Measurements from ENCODE around the gene RSRP1.
"Not testable (repeated sequence)": the region's sequence is repeated elsewhere in the genome, so short reads cannot be mapped to it uniquely, and the experiment has no call there.

Gene RSRP1, protein sequence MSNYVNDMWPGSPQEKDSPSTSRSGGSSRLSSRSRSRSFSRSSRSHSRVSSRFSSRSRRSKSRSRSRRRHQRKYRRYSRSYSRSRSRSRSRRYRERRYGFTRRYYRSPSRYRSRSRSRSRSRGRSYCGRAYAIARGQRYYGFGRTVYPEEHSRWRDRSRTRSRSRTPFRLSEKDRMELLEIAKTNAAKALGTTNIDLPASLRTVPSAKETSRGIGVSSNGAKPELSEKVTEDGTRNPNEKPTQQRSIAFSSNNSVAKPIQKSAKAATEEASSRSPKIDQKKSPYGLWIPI

DNA sequence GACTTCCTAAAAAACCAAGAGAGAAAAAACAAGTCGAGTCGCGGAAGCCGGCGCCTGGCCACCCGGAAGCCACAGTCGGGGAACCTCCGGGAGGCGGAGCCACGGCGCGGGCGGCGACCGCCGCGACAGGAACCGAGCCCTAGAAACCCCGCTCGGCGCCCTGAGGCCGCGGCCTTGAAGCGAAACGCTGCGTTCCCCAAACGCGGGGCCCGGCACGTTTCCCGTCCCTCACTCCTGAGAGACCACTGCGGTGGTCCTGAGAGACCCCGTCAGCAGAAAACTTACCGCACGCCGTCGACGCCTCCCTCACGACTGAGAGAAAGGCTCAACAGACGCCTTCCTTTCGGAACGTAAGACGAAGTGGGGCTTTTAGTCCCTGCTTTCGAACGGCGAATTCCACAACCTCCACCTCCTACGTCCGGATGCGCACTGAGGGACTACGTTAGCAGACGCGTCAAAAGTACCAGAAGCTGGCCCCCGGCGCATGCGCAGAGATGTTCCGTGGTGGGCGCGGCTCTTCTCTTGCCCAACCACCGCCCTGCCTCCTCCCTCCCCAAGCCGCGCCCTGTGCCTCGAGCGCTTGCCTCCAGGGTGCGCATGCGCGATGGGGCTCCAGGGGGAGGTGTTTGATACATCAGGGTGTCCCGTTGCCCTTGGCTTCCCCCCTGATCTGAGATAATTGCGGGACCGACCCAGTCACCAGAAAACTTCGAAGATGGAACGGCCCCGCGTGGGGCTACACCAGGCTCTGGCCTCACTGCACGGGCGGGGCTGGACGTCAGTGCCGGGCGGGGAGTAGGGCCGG lies at the start of gene RSRP1:
RSRP1 (minus strand) TSS at position 431 of the 805 bp plus-strand sequence. CDS start 491 bp downstream, outside the sequence.
- peak; percentile 99 for DNase-seq (ENCODE audit: low read depth)

DNA sequence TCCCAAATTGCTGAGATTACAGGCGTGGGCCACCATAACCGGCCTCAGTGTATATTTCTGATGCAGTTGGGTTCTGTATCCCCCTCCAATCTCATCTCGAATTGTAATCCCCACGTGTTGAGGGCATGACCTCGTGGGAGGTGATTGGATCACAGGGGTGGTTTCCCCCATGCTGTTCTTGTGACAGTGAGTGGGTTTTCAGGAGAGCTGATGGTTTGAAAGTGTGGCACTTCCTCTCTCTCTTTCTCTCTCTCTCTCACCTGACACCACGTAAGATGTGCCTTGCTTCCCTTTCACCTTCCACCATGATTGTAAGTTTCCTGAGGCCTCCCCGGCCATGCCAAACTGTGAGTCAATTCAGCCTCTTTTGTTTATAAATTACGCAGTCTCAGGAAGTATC lies 49.2 kb upstream of the RSRP1 start:
- not testable (repeated sequence) for DNase-seq (ENCODE audit: low read depth)

DNA sequence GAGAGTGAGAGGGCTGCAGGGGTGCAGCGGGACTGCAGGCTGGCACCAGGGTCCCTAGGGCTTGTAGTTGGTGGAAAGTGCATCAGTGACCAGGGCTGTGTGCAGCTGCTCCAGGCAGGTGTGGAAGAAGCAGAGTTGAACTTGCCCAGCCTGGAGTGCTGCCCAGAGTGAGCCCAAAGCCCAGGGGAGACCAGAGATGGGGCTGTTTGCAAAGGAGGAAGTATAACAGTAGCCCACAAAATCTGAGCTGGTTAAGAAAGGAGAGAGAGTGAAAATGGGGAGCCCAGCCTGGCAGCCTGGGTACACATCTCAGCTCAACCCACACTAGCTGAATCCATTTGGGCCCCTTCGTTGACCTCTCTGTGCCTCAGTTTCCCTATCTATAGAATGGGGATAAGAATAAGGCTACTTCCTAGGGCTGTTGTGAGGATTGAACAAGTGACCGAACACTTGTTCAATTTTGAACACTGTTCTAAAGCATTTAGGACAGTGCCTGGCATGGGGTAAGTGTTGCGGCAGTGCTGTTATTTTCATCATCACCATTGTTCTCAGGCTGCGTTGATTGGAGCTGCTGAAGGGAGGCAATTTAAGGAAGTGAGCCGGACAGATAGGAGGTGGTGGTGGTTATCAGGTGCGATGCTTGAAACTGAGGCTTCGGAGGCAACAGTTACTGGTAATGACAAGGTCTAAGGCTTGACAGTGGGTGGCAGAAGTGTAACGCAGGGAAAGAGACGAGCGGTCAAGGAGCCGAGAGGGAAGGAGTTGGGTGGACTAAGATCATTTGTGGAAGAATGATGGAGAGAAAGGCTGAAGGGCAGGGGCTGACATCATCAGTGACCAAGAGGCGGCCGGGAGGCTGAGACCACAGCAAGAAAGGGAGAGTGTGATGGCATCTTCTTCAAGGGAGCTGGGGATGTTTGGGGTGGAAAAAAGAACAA lies 47.9 kb upstream of the RSRP1 start:
- DNase-seq (ENCODE audit: low read depth), result not testable (repeated sequence)

DNA sequence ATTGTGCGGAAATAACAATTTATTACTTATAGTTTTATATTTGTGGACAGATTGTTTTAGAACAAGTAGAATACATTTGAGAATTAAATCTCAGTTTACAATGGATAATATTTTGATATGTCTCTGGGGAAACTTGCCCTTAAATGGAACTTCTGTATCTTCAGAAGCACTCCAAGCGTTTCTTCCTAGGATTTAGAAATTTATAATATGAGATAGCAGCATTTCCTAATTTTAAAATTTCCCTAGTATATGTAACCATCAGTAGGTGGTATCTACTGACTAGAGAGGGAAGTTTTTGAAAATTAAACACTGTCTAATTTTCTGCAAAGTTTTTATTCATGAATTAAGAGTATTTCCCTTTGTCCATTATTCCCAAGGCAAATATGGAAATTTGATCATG lies 46.2 kb upstream of the RSRP1 start:
- not testable (repeated sequence) for DNase-seq (ENCODE audit: low read depth)

DNA sequence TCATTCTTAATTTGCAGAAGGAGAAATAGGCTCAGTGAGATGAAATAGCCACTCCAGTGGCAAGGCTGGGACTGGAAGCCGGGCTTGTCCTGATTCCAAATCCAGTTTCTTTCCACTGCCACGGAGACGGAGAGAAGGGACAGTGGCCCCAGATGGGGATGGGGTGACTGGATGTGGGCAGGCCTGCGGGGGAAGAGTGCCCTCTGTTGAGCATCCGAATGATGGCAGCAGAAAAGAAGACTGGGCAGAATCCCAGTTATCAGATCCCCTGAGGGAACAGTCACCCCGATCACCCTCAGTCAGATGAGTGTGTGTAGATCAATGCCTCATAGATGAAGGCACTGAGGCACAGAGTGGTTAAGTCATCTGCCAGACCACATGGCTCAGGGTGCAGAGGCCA lies 42.8 kb upstream of the RSRP1 start:
- not testable (repeated sequence) for DNase-seq (ENCODE audit: low read depth)

DNA sequence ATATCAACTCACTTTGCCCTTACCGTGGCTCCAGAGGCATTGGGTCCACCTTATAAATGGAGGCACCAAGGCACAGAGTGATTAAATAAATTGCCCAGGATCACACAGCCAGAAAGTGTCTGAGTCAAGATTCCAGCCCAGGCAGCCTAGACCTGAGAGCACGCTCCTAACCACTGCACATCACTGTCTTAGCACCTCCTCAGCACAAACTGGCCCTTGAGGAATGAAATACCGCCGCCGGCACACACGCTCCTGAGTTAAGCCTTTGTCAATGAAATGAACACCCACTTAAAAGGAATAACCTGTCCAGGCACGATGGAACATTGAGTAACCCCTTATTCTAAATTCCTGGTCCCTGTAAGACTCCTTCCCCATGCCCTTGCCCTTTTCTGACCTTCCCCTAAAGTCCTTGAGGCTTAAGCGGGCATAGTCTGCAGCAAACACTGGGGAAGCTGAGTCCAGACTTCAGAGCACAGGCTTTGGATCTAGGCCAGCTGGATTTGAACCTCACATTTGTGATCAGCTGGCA lies 41.4 kb upstream of the RSRP1 start:
- not testable (repeated sequence) for DNase-seq (ENCODE audit: low read depth)

DNA sequence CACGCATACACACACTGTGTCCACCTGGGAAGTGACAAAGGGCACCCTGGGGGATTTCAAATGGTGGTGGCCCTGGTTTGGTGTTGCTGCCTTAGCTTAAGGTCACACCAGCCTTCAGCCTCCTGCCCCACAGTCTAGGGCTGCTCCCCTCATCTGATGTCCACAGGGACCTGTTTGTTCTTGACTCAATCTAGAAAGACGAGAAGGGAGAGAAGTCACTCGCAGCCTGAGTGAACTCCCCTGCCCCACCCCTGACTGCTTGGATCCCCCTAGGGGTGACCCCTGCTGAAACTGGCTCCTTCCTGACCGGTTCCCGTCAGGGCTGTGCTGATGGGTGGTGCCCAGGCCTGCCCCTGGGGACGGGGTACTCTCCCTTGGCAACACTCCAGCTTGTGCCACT lies 39.9 kb upstream of the RSRP1 start:
- DNase-seq (ENCODE audit: low read depth), result not testable (repeated sequence)

DNA sequence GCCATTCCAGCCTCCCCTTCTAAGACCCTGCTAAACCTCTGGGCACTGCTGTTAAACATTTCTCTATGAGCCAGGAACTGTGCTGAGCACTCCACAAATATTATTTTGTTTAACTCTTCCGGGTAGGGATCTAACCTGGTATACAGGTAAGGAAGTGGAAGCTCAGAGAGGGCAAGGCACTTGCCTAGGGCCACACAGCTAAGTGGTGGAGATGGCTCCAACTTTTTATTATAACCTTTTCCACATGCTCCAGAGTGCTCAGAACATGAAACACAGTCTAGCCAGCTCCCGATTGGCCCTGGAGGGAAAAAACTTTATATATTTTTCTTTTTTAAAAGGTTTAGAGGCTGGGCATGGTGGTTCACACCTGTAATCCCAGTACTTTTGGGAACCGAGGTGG lies 38.6 kb upstream of the RSRP1 start:
- not testable (repeated sequence) for DNase-seq (ENCODE audit: low read depth)

DNA sequence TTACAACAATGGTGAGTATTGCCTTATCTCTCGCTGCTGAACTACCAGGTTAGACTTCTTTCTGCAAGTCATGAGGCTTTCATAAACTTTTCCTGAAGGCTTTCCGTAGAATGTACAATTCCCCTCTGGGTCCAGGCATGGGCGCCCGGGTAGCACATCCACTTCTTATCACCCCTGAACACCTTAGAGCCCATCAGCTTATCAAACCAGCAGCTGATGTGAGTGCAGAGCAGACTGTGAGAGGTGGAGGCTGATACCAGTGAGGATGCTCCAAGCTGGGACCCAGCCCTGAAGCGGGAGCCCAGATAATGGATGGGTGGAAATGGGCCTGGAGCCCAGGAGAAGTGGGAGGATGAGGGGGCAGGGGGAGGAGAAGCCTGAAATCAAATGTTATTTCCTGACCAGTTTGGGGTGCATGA lies 32.4 kb upstream of the RSRP1 start:
- DNase-seq (ENCODE audit: low read depth), result not testable (repeated sequence)

DNA sequence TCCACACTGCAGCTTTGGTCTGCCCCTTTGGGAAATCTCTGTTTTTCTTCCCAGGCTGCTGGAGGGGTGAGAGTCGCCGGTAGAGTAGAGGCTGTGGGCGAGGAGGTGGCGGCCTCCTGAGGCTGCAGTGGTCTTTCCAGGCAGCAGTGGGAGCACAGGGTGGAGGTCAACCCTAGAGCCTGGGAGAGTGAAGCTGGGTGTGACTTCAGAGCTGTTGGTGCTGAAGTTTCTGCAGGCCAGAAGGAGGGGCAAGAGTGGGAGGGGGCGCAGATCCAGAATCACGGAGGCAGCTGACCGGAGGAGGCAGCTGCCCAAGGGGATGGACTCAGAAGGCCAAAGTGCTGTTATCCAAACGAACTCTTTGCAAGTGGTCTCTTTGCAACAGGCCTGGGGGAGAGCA lies 31.5 kb upstream of the RSRP1 start:
- DNase-seq (ENCODE audit: low read depth), result not testable (repeated sequence)

DNA sequence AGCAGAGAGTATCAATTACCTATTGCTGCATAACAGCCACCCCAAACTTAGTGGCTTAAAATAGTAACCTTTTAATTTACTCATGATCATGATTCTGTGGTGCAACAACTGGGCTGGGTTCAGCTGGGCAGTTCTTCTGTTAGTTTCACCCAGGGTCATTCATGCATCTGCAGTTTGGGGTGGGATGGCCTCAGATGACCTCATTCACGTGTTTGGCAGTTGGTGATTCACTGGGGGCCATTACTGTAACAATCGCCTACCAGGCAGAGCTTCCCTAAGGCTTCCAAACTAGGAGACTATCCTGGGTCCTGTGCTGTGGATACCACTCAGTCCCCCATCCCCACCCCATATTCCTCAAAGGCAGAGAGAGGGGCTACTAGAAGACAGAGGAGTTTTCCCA lies 31.1 kb upstream of the RSRP1 start:
- not testable (repeated sequence) for DNase-seq (ENCODE audit: low read depth)

DNA sequence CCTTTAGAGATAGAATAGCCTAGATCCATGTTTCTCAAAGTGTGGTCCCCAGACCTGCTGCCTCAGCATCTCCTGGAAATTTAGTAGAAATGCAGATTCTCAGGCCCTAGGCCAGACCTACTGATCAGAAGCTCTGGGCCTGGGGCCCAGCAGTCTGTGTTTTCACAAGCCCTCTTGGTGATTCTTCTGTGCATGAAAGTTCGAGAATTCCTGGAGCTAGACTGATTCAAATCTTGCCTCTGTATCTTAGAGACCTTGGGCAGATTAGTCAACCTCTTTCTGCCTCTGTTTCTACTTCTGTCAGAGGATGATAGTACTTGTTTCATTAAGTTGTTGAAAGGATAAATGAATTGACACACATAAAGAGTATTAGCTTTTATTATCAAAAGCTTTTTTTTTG lies 30.0 kb upstream of the RSRP1 start:
- DNase-seq (ENCODE audit: low read depth), result not testable (repeated sequence)

DNA sequence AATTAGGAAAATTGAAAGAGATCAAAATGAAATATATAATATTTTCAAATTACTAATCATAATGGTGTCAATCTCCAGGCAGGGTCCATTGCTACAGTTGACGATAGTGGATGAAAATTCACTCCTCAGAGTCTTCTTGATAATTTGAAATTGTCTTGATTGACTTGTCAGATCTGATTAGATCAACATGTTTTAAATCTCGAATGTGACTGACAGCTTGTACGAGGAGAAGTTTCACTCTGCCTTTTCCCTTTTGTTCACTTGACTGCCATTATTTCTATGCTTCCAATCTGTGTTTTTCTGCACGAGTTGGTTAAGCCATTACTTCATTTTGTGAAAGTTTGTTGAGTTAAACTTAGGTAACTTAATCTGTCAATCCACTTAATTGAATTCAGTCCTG lies 28.4 kb upstream of the RSRP1 start:
- not testable (repeated sequence) for DNase-seq (ENCODE audit: low read depth)

DNA sequence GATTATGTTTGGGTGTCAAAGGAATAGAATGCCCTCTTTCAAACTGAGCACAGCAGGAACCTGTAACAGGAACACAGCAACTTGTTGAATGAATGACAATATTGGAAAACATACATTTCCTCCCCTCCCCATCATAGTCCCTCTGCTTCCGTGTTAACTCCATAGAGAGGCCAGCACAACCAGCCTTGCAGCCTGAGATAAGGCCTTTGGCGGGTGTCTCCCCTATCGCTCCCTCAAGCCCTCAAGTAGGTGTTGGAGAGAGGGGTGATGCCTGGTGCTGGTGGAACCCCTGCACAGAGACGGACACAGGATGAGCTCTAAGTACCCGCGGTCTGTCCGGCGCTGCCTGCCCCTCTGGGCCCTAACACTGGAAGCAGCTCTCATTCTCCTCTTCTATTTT lies 25.0 kb upstream of the RSRP1 start, which contains the start of gene RHD:
RHD (plus strand) TSS at position 272 of the 400 bp plus-strand sequence; CDS start at position 311, 39 bp downstream.
- not testable (repeated sequence) for DNase-seq (ENCODE audit: low read depth)

DNA sequence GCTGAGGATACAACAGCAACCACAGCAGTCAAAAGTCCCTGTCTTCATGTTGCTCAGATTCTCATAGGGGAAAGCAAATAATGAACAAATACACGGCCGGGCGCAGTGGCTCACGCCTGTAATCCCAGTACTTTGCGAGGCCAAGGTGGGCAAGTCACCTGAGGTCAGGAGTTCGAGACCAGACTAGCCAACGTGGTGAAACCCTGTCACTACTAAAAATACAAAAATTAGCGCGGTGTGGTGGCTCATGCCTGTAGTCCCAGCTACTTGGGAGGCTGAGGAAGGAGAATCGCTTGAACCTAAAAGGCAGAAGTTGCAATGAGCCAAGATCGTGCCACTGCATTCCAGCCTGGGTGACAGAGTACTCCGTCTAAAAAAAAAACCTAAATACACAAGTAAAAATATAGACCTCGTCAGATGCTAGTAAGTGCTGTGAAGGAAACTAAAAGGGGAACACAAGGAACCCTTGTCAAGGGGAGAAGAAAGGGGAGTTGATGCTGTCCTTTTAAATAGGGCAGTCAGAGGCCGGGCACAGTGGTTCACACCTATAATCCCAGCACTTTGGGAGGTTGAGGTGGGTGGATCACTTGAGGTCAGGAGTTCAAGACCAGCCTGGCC lies 21.0 kb upstream of the RSRP1 start:
- DNase-seq (ENCODE audit: low read depth), result not testable (repeated sequence)

DNA sequence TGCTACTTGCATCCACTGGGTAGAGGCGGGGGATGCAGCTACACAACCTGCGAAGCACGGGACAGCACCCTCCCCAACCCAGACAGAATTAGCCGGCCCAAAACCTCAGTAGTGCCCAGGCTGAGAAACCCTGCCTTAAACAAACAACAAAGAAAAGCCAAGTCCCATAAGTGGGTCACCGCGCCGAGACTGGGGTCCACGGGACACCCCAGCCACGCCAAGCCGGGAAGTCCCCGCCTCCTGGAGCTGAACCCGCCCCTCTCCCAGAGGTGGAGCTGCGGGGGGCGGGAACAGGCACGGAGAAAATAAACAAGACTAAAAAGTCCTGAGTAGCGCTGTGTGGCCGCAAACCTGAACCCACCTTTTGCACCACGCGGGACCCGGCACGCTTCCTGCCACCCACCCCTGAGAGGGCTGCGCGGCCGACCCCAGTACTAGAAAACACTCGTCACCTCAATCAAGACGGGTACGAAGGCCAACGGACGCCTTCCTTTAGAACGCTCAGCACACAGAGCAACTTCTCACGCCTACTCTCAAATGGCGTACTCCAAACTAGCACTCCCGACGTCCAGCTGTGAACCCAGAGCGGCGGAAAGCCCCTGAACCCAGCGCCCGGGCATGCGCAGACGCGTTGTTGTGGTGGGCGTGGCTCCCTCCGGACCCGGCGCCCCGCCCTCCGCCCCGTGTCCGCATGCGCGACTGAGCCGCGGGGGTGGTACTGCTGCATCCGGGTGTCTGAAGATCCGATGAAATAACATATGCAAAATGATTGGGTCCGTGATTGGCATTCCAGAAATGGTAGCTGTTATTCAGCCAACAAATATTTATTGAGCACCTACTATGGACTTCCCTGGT lies 20.3 kb upstream of the RSRP1 start:
- peak; percentile 78 for DNase-seq (ENCODE audit: low read depth)

DNA sequence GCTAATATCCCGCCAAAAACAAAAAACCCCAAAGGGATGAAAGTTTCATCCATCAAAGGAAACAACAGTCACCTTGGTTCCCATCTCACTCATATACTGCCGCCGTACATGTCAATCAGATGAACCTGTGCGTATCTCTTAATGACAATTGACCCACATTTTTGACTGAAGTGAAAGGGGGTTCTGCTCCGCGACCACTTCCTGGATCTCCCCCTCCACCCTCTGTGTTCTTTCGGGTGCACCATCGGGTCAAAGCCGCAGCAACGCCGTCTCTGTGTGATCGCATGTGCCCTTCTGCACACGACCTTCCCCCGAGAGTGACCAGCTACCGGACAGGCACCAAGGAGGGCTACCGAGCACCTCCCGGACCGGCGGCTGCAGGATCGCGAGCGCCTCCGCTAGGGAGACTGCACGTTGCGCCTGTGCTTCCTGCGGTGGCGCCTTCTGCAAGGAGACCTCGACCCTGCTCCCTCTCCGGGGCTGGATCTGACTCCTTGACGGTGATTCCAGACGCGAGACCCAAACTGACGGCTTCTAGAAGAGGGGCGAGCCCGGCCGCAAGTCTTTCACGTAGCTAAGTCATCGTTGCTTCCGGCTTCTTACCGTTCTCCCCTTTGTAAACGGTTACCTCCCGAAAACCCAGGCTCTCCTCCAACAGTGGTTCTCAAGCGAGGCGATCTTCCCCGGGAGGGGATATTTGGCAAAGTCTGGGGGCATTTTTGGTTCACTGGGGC lies 19.5 kb upstream of the RSRP1 start:
- not testable (repeated sequence) for DNase-seq (ENCODE audit: low read depth)

DNA sequence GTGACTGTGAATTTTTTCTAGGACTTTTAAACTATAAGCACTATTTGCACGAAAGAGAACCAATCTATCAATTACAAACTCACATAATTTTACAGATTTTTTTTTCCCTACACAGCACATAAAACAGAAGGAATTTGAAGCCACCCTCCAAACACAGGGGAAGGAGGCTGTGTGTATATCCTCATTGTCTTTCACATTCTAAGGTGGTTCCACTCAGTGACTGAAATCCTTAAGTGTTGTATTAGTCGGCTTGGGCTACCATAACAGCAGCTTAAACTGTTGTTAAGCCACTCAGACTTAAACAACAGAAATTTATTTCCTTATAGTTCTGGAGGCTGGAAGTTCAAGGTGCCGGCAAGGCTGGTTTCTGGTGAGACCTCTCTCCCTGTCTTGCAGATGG lies 13.1 kb upstream of the RSRP1 start:
- DNase-seq (ENCODE audit: low read depth), result not testable (repeated sequence)

DNA sequence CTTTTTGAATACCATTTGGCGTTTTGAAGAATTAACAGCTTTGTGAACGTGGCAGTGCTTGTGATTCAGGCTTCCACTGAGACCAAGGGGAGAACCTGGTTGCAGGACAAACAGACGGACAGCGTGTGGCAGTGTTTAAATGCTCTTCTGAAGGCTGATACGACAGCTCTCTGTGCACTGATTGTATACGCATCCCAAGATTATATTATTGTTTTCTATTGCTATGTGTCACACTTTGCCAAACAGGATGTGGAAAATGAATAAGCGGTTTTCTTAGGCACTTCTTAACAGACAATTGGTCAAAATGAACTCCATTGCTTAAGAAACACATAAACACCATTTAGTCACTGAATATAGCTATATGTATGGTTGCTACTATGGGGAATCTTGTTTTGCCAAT lies 12.6 kb upstream of the RSRP1 start:
- DNase-seq (ENCODE audit: low read depth), result not testable (repeated sequence)

DNA sequence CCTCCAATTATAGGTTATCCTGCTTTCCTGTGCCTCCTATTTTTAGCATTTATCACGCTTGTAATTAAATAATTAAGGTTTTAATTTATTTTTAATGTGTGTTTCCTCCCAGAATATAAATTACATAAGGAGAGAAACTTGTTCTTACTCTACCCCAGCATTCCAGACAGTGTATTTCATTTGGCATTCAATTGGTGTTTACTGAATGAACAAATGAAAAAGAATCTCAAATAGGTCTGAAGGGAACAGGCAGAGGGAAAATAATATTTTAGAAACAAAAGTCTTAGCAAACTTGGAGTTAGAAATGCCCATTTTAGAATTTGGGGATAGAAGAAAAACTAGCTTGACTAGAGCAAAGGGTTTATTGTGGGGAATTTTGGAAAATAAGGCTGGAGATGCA lies 9.9 kb upstream of the RSRP1 start:
- no peak for DNase-seq (ENCODE audit: low read depth)

Measured in stimulated activated CD8-positive, alpha-beta memory T cell treated with anti-CD3 and anti-CD28 coated beads, Interleukin-15, amount 100 ng/mL, for 1 hour (primary cell).